ENCODE data around the gene RIC8A. TPM values are rescaled to one million over a fixed set of nuclear protein-coding genes. Genes with fewer than 3 reads are reported as not detected.
"Not testable (repeated sequence)": the region's sequence is repeated elsewhere in the genome, so short reads cannot be mapped to it uniquely, and the experiment has no call there.

The RIC8A gene
- 10 to 100 TPM; 73.5 to 97.6 (median 81.7) TPM for polyA plus RNA-seq (ENCODE audit: insufficient read length in 4 of 4)

- DNase-seq (ENCODE audit: low read depth in 4 of 4, low spot score in 3 of 4) = peak; percentile 88 to 93 (median 90)
Measured at GRCh38 chr11:207208-207862, at the start of gene RIC8A, which contains the start of gene BET1L. Gene RIC8A (plus strand): TSS chr11:207708. CDS start chr11:208855, 1,147 bp downstream. Gene BET1L (minus strand): TSS chr11:207399. CDS start chr11:207321, 78 bp downstream.

- DNase-seq (ENCODE audit: low read depth in 4 of 4, low spot score in 3 of 4) = not testable (repeated sequence)
Measured at GRCh38 chr11:180242-180641, 27.3 kb upstream of the RIC8A start.

DNA sequence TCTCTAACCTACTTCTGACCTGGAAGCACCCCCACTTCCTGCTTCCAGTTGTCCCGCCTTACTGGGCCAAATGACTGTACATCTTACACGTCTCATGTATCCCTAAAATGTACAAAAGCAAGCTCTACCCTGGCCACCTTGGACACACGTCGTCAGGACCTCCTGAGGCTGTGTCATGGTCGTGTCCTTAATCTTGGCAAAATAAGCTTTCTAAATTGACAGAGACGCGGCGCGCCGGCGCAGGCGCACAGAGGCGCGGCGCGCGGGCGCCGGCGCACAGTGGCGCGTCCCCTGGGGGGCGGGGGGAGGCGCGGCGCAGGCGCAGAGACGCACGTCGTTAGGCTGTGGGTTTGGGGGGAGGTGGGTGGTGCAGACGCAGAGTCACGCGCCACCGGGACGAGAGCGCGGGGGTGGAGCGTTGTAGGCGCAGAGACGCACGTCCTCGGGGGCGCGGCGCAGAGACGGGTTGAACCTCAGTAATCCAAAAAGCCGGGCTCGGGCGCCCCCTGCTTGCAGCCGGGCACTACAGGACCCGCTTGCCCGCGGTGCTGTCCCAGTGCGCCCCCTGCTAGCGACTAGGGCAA, 18.2 kb upstream of the RIC8A start:
- DNase-seq (ENCODE audit: low read depth in 4 of 4, low spot score in 3 of 4) = not testable (repeated sequence)

- not testable (repeated sequence) for DNase-seq (ENCODE audit: low read depth in 4 of 4, low spot score in 3 of 4)
Measured at GRCh38 chr11:189843-190311, 17.6 kb upstream of the RIC8A start.

DNA sequence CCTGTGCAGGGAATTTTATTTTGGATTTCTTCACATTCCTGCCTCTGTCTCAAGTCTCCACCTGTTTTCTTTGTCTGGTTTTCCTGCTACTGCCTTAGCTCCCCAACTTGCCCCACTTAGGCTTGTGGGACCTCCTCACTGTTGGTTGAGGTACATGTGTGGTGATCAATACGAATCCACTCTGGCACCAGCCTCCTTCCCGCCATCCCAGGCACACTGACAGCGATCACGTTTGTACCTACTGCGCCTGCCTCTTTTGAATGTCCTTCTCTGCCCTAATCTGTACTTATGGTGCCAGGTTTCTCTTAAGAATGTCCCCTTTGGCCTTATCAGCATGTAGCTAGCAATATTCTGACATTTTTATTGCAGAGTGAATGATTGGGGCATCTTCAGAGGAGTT, 17.0 kb upstream of the RIC8A start:
- DNase-seq (ENCODE audit: low read depth in 4 of 4, low spot score in 3 of 4) = not testable (repeated sequence)

- DNase-seq (ENCODE audit: low read depth in 4 of 4, low spot score in 3 of 4) = not testable (repeated sequence)
Measured at GRCh38 chr11:191490-192478, 15.7 kb upstream of the RIC8A start.

DNA sequence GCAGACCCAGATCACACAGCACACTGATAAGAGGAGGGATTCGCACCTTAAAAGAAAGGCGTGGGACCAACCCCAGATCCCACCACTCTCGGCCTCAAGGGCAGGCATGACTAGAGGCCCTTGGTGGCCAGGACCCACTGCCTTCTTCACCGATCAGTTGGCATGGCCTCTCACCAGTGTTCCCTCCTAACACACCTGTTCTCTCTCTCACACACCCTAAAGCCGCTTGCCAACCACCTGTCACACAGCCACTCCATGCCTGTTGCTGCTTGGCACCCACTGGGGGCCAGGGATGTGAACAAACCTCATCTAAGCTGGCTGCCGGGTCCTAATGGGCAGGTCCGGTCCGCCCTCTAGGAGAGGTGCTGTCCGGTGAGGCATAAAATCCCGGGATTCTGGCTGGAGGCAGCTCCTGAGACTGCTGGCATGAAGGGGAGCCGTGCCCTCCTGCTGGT, 14.8 kb upstream of the RIC8A start, which contains the start of gene SCGB1C1:
SCGB1C1 (plus strand) TSS at position 405 of the 455 bp plus-strand sequence; CDS start at position 427, 22 bp downstream.
- DNase-seq (ENCODE audit: low read depth in 4 of 4, low spot score in 3 of 4) = not testable (repeated sequence)

DNA sequence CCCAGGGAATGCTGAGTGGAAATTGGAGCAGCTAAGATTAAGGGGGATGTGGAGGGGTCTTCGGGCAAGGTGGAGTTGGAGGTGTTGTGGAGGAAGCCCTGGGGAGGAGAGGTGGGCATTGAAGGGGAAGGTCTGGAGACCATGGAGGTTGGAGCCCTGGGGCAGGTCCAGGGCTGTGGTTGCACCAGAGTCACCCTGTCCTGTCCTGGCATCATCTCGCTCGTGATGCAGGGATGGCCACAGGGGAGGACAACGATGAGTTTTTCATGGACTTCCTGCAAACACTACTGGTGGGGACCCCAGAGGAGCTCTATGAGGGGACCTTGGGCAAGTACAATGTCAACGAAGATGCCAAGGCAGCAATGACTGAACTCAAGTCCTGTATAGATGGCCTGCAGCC, 14.0 kb upstream of the RIC8A start:
- DNase-seq (ENCODE audit: low read depth in 4 of 4, low spot score in 3 of 4) = not testable (repeated sequence)

GRCh38 chr11:196786-197731, 10.4 kb upstream of the RIC8A start:
- no peak for DNase-seq (ENCODE audit: low read depth in 4 of 4, low spot score in 3 of 4)

DNA sequence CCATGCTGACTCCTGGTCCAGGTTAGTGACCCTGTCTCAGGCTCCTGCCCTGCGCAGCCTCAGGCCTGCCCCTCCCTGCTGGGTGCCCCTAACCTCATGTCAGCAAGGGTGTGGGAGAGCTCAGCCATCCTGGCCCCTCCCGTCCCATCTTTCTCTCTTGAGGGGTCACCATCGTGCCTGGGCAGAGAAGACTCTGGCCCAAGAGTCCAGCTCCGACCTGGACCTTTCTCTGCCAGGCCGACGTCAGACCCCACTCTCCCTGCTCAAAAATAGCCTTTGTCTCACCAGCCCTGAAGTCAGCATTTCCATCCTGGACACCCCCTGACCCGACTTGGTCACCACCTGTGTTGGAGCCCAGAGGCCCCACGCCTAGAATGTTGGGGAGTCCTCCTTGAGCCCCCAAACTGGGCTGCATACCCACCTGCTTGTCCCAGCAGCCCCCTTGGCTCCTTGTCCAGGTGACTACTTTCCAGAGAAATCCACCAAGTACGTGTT, 9.7 kb upstream of the RIC8A start:
- no peak for DNase-seq (ENCODE audit: low read depth in 4 of 4, low spot score in 3 of 4)

DNA sequence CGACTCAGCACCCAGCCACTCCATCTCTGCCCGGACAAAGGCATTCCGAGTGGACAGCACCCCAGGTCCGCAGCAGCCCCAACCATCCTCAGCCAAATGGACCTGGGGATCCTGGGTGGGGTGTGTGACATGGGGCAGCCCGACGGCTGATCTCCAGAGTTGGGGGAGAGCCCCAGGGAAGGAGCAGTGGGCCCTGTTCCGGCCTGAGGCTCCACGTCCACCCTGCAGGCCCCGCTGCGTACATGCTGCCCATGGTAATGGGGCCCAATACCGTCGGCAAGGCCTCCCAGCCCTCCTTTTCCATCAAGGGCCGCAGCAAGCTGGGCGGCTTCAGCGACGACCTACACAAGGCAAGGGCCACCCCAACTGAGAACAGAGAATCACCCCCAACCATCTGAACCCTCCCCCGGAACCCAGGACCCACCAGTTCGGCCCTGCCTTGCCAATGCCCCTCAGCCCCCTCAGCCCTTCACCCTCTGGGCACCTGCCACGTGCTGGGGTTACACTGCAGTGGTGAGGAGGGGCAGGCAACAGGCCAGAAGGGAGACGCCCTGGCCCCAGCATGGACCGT, 9.2 kb upstream of the RIC8A start:
- DNase-seq (ENCODE audit: low read depth in 4 of 4, low spot score in 3 of 4) = no peak

GRCh38 chr11:199004-199581, 8.4 kb upstream of the RIC8A start:
- DNase-seq (ENCODE audit: low read depth in 4 of 4, low spot score in 3 of 4) = no peak

GRCh38 chr11:199782-200181, 7.7 kb upstream of the RIC8A start:
- DNase-seq (ENCODE audit: low read depth in 4 of 4, low spot score in 3 of 4) = no peak

DNA sequence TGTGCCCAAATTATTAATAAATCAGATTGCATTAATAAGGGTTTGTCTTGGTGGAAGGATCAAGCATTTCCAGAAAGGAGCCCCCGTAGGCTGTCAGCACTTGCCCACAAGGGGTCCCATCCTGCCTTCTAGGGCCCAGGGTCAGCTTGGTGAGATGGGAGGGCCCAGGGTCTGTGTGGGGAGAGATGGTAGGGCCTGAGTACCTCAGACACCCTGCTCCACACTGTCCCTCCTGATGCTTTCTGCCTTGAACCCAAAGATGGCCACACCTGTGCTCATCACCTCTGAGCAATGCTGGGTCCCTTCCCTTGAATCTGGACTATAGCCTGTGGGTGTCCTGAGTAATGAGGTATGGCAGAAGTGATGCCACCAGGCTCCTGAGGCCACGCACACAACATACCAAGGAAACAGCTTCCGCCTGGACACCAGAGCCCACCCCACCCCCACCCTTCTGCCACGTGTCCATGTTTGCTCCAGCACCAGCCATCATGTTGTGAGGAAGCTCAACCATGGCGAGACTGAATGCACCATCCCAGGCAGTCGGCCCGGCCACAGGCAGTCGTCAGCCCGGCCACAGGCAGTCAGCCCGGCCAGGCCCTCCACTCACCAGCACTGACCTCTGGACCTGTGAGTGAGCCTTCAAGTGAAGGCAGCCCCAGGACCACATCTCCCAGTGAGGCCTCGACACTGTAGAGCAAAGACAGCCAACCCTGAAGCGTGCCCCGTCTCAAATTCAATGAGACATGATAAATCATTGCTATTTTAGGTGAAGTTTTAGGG, 7.1 kb upstream of the RIC8A start:
- no peak for DNase-seq (ENCODE audit: low read depth in 4 of 4, low spot score in 3 of 4)

DNA sequence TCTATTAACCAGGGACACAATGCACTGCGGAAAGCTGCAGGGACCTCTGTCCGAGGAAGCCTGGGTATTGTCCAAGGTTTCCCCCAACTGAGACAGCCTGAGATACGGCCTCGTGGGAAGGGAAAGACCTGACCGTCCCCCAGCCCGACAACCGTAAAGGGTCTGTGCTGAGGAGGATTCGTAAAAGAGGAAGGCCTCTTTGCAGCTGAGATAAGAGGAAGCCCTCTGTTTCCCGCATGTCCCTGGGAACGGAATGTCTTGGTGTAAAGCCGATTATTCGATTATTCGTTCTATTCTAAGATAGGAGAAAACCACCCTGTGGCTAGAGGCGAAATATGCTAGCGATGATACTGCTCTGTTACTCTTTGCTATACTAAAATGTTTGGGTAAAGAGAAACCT, 5.5 kb upstream of the RIC8A start:
- DNase-seq (ENCODE audit: low read depth in 4 of 4, low spot score in 3 of 4) = no peak

DNA sequence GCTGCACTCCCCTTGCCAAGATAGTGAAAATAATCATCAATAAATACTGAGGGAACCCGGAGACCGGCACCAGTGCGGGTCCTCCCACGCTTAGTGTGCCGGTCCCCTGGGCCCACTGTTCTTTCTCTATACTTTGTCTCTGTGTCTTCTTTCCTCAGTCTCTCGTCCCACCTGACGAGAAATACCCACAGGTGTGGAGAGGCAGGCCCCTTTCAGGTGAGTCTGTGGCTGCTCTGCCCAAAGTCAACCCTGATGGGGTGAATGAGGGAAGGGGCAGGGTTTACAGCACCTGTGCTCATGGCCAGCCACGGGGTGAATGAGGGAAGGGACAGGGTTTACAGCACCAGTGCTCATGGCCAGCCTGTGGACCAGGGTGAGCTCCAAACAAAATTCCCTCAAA, 5.0 kb upstream of the RIC8A start:
- DNase-seq (ENCODE audit: low read depth in 4 of 4, low spot score in 3 of 4) = no peak

DNA sequence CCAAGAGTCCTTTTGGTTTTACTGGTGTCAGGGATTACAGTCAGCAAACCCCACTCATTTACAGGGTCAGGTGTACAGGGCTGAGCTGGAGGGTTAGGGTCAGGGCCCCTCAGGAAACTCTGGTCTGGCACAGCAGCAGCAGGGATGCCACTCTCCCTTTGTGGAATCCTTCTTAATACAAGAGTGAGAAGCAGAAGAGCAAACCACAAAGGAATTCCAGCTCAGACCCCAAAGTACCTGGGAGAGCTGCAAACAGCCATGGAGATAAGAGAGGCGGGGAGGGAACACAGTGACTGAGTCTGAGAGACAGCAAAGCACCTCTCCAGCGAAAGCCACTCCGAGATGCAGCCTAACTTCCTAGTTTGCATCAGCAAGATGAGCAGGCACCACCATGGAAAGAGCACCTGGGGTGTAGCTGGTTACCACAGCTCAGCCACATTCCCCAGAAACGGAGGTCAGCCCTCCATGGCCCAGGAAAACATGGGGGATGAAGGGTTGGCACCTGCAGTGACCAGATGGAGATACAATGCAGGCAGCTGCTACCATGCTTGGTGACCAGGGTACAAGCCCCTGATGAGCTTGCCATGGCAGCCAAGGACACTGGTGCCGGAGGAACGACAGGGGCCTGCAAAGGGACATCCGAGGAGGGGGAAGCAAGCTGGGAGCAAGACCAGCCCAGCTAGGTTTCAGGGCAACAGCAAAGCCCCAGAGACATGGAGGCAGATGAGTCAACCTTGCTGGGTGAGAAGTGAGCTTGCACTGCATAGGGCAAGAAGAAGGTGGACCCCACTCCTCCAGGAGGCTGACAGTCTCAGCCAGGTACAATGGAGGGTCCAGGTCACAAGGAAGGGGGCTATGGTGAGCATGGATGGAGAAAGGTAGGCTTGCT, 4.2 kb upstream of the RIC8A start:
- no peak for DNase-seq (ENCODE audit: low read depth in 4 of 4, low spot score in 3 of 4)
